Ramos (cell line): Measurements from ENCODE around the gene GP1BB.

Source experiments
- in situ Hi-C: fragments of 300-500 bp; cut with MboI; formaldehyde crosslinking; loops from one replicate; pipeline ENCODE4 v1.14.3; 2022; ENCODE audit warnings: low sequenced_read_pairs; ENCODE audit not compliant: unreplicated experiment

GP1BB gene

GRCh38 chr22:19713650-19714311 lies 9.6 kb upstream of the GP1BB start:
- in situ Hi-C loops: no loop called here

- in situ Hi-C loops: no loop called here
Observed at GRCh38 chr22:19714312-19715187, 8.8 kb upstream of the GP1BB start, which contains the start of gene SEPTIN5. Gene SEPTIN5 (plus strand): TSS chr22:19714503. CDS start chr22:19714589, 86 bp downstream.

- in situ Hi-C loops: no loop called here
Observed at GRCh38 chr22:19715188-19715930, 8.0 kb upstream of the GP1BB start.

DNA sequence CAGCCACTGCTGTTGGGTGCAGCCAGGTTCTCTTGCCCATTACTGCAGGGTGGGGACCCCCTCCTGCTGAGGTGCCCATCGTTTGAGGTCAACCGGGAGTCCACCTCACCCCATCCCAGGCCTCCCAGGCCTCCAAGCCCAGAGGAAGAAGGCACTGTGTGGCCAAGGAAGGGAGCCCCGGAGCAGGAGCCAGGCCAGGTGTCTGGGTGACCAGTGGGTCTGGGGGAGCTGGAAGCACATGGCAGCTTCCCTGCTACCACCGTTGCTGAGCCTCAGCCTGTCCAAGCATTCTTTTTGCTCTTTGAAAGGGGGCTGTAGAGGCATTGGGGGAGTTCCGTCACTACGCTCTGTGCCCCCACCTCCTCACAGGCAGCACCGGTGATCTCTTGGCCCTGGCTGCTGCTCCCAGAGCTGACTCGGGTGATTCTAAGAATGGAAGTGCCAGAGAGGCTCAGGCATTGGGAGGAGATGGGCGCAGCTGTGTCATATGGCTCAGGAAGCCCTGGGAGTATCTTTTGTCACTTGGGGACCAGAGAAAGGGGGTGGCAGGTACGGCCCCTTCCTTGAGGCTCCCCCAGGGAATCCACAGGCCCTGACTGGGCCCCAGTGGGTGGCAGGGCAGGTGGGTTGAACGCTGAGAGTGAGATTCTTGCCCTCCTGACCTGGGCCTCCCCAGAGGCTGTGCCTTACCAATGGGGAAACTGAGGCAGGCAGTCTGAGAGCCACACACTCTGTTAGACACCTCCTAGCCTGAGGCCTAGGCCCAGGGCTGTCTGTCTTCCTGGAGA lies 7.1 kb upstream of the GP1BB start:
- in situ Hi-C loops: no loop called here

GRCh38 chr22:19716829-19717105 lies 6.6 kb upstream of the GP1BB start:
- in situ Hi-C loops: no loop called here

GRCh38 chr22:19717181-19717580 lies 6.2 kb upstream of the GP1BB start:
- in situ Hi-C loops: no loop called here

- in situ Hi-C loops: no loop called here
Observed at GRCh38 chr22:19717691-19718455, 5.5 kb upstream of the GP1BB start.

DNA sequence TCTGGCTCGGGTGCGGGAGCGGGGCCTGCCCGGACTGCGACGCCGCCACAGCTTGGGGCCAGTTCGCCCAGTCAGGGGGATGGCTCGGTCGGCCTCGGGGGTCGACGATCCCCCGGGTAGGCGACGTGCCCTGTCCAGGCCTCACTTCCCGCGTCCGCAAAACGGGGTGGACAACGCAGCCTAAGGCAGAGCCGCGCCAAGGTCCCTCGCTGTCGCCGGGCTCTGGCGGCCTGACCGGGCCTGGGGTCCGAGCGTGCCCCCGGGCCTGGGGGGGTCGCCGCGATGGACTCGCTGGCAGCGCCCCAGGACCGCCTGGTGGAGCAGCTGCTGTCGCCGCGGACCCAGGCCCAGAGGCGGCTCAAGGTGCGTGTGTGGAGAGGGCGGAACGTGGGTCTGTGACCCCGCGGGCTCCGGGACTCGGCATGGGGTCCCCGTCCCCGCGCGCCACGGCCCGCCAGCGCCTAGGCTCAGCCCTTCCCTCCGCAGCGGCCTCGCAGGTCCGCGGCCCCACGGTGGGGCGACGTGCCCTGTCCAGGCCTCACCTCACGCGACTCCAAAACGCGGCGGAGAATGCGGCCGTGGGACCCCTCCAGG lies 4.8 kb upstream of the GP1BB start:
- in situ Hi-C loops: no loop called here

DNA sequence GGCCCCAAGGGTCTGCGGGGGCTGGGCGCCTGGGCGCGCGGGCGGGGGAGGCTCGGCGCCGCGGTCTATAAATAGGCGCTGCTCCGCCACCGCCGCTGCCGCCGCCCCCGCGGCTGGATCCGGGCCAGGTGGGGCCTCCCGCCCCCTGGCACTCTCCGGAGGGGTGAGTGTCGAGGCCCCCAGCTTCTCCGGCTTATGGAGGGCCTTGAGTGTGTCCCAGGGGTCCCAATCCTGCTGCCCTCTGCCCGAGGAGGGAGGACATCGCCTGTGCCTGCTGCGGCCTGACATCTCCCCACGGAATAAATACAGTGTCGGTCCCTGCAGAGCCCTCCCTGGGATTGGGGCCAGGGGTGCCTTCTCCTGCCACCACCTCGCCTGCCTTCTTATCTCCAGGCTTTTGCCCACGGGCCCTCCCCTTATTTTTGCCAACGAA lies 4.3 kb upstream of the GP1BB start:
- in situ Hi-C loops: no loop called here

DNA sequence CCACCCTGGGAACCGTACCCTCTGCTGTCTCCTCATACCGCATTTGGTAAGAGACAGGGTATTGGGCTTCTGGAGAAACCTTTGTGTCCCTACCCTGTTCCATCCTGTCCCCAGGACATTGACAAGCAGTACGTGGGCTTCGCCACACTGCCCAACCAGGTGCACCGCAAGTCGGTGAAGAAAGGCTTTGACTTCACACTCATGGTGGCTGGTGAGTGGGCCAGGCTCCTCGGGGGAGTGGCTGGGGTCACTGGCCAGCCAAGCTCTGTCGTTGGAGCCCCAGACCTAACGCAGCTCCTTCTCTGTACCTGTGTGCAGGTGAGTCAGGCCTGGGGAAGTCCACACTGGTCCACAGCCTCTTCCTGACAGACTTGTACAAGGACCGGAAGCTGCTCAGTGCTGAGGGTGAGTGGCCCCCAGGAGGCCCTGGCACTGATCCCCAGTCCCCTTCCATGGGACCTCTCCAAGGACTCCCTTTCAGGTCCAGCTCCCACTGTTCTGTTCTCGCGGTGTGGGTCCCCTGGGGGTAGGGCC lies 3.8 kb upstream of the GP1BB start:
- in situ Hi-C loops: no loop called here

DNA sequence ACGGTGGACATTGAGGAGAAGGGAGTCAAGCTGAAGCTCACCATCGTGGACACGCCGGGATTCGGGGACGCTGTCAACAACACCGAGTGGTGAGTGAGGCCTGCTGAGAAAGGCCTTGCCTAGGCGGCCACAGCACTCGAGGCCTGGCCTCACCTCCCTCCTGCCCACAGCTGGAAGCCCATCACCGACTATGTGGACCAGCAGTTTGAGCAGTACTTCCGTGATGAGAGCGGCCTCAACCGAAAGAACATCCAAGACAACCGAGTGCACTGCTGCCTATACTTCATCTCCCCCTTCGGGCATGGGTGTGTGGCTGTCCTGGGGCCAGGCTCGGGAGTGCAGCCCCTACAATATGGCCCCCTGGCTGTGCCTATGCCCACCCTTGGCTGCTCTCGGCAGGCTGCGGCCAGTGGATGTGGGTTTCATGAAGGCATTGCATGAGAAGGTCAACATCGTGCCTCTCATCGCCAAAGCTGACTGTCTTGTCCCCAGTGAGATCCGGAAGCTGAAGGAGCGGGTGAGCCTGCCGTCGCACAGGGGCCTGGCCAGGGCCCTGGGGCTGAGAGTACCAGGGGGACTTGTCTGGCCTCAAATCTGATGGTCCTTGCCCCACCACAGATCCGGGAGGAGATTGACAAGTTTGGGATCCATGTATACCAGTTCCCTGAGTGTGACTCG lies 3.0 kb upstream of the GP1BB start:
- in situ Hi-C loops: no loop called here

GRCh38 chr22:19720999-19721329 lies 2.4 kb upstream of the GP1BB start:
- in situ Hi-C loops: no loop called here

- in situ Hi-C loops: no loop called here
Observed at GRCh38 chr22:19721330-19722177, 1.8 kb upstream of the GP1BB start.

DNA sequence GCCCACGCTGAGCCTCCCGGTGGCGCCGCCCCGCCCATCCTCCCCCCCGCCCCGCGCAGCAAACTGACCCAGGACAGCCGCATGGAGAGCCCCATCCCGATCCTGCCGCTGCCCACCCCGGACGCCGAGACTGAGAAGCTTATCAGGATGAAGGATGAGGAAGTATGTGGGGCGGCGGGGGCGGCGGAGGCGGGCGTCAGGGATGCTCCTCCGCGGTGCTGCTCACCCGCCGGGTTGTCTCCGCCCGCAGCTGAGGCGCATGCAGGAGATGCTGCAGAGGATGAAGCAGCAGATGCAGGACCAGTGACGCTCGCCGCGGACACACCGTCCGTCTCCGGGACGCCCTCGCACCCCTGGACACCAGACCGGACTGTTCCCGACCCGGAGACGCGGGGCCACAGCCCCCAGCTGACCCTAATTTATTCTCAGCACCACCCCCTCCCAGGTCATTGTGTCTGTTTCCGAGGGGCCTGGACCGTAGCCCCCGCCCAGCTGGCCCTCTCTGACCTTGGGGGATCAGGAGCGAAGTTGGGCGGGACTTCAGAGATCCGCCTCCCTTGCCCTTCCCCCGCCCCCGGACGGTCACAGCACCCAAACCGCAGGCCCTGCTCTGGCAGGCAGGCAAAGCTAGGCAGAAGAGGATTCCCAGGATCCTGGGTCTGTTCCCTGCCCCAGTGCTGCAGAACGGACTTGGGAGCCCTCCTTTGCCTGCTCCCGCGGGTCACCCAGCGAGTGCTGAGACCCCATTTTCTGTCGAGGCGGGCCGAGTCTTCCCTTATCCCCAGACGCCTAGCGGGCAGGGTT lies 959 bp upstream of the GP1BB start:
- in situ Hi-C loops: no loop called here

- in situ Hi-C loops: no loop called here
Observed at GRCh38 chr22:19722982-19723231, 432 bp upstream of the GP1BB start.

DNA sequence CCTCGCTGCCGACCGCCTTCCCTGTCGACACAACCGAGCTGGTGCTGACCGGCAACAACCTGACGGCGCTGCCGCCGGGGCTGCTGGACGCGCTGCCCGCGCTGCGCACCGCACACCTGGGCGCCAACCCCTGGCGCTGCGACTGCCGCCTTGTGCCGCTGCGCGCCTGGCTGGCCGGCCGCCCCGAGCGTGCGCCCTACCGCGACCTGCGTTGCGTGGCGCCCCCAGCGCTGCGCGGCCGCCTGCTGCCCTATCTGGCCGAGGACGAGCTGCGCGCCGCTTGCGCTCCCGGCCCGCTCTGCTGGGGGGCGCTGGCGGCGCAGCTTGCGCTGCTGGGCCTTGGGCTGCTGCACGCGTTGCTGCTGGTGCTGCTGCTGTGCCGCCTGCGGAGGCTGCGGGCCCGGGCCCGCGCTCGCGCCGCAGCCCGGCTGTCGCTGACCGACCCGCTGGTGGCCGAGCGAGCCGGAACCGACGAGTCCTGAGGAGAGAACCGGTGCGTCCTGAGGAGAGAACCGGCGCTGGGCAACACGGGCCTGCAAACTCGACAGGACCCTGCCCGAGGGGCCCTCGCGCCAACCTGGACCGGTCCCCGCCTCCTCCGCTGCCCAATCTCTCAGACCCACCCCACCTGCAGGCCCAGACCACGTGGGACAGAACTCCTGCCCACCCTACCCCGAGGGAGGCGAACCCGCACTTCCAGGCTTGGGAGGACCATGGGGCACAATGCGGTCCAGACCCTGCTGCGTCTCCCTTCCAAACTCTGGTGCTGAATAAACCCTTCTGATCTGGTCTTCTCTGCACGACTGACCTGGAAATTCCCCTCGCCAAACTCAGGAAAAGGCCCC lies 866 bp downstream of the GP1BB start:
- in situ Hi-C loops: no loop called here
